GM19328 (cell line): ENCODE results near the gene STXBP4.

Experiments used
- ATAC-seq: cut with Tn5 transposase; IDR thresholded peaks from one replicate; pipeline ENCODE4 v1.9.1; 2021; ENCODE audit warnings: mild to moderate bottlenecking, moderate library complexity; ENCODE audit not compliant: unreplicated experiment

STXBP4 gene

DNA sequence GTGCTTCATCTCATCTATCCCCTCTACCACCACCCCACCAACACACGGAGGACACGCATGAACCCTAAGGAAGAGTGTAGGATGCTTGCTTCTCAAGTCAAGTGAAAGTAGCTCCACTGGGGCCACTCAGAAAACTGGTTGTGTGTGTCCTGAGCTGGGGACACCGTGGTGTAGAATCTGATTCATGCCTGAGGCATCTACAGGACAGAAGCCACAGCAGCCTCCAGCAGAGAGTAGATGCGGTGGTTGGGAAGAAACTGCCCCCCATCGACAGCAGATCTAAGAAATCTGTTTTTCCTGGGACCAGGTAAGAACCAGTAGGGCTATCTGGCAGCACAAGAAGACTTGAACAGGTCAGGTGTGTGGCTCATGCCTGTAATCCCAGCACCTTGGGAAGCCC lies 244.3 kb downstream of the STXBP4 start:
- no peak for ATAC-seq

DNA sequence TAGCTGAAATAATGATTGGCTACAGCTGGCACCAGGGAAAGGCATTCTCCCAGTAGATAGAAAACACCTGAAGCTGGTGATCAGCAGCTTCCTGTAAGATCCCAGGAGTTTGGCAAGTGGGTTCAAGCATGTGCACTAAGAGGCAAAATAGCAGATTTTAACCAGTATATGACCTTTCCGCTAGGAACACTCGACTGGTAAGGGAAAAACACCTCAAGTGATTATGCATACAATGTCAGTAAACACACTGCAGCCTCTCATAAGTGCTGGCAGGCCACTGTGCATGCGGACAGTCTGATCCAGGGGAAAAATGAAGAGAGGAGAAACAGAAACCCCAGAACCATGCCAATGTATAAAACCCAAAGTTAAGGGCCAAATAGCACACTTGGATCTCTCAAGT lies 247.1 kb downstream of the STXBP4 start:
- ATAC-seq = no peak

DNA sequence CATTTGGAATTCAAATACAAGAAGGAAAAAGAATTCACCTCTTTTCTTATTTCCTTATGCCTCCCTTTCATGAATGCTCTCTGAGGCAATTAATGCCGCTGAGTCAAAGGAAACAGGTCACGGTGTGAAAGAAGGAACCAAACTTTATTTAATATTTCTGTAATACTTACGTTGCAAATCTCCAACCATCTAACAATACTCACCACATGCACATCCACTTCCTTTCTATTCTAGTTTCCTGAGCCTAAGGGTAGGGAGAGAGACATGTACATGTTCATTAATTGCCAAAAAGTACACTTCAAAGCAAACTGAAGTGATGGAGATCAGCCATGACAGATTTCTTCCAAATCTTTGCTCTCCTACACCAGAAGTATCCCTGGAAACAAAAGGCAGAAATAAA lies 248.3 kb downstream of the STXBP4 start:
- no peak for ATAC-seq

DNA sequence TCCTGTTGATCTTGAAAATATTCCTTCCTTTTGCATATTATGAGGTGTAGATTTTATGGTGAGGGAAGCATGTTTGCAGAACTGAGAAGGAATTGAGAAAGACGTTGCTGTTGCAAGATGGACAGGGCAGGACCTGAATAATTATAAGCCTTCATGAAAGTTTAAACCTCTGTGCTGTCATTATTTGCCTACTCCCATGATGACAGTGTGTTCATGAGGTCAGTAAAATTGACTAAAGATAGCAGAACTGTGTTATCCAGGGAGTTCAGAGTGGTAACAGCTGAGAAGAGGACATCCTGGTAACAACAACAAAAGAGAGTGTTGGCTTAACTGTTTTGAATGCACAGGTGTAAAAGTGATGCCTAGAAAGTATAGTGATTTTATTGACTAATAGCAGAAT lies 250.9 kb downstream of the STXBP4 start:
- ATAC-seq = no peak

DNA sequence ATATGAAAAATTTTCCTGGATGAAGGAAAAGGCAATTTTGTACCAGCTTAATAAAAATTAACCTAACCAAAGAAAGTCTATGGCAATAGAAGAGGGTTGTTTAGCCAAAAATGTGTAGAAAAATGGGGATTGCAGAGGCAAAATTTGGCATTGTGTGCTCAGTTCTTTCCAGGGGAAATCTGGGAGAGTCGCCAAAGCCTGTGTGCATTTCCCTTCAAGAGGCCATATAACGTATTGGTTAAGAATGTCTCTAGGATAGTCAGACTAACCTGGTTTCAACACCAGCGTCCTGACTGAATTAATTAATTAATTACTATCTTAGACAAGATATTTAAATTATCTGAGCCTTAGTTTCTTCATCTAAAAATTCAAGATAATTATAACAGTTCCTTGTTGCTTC lies 251.4 kb downstream of the STXBP4 start:
- no peak for ATAC-seq
